Measurements from ENCODE around the gene CPZ.

- no peak for TF ChIP-seq POLR2A (IDR thresholded peaks at IDR 0.05)
- TF ChIP-seq, protein P1, sequence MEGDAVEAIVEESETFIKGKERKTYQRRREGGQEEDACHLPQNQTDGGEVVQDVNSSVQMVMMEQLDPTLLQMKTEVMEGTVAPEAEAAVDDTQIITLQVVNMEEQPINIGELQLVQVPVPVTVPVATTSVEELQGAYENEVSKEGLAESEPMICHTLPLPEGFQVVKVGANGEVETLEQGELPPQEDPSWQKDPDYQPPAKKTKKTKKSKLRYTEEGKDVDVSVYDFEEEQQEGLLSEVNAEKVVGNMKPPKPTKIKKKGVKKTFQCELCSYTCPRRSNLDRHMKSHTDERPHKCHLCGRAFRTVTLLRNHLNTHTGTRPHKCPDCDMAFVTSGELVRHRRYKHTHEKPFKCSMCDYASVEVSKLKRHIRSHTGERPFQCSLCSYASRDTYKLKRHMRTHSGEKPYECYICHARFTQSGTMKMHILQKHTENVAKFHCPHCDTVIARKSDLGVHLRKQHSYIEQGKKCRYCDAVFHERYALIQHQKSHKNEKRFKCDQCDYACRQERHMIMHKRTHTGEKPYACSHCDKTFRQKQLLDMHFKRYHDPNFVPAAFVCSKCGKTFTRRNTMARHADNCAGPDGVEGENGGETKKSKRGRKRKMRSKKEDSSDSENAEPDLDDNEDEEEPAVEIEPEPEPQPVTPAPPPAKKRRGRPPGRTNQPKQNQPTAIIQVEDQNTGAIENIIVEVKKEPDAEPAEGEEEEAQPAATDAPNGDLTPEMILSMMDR (IDR thresholded peaks at IDR 0.05) = no peak
These were observed 37.9 kb upstream of the CPZ start for GRCh38 chr4:8554555-8555100.

Data from breast epithelium (tissue), 3 donors.